ENCODE results near the gene HID1. TPM values are rescaled to one million over a fixed set of nuclear protein-coding genes. Genes with fewer than 3 reads are reported as not detected.
"Not testable (repeated sequence)": the region's sequence is repeated elsewhere in the genome, so short reads cannot be mapped to it uniquely, and the experiment has no call there.

Gene HID1
- total RNA-seq, result 186 TPM

- DNase-seq (ENCODE audit: low spot score), result peak; percentile 71
Measured at GRCh38 chr17:74972107-74972972, at the start of gene HID1. HID1 (minus strand) TSS chr17:74972759; CDS start chr17:74972656, 103 bp downstream.

- DNase-seq (ENCODE audit: low spot score), result no peak
Measured at GRCh38 chr17:75020331-75021110, 48.0 kb upstream of the HID1 start.

GRCh38 chr17:75019710-75020109, 47.2 kb upstream of the HID1 start:
- DNase-seq (ENCODE audit: low spot score), result no peak

- DNase-seq (ENCODE audit: low spot score), result no peak
Measured at GRCh38 chr17:75019146-75019545, 46.6 kb upstream of the HID1 start.

- no peak for DNase-seq (ENCODE audit: low spot score)
Measured at GRCh38 chr17:75013092-75013559, 40.6 kb upstream of the HID1 start.

GRCh38 chr17:75012346-75013091, 40.0 kb upstream of the HID1 start, which contains the start of gene MRPL58:
MRPL58 (plus strand) TSS chr17:75012670; CDS start chr17:75012687, 17 bp downstream.
- DNase-seq (ENCODE audit: low spot score), result peak; percentile 83

GRCh38 chr17:75012096-75012345, 39.5 kb upstream of the HID1 start:
- no peak for DNase-seq (ENCODE audit: low spot score)

- DNase-seq (ENCODE audit: low spot score), result peak; percentile 72
Measured at GRCh38 chr17:75011401-75012095, 39.0 kb upstream of the HID1 start.

- no peak for DNase-seq (ENCODE audit: low spot score)
Measured at GRCh38 chr17:75010683-75011400, 38.3 kb upstream of the HID1 start.

GRCh38 chr17:75009139-75009724, 36.7 kb upstream of the HID1 start:
- no peak for DNase-seq (ENCODE audit: low spot score)

- no peak for DNase-seq (ENCODE audit: low spot score)
Measured at GRCh38 chr17:75008373-75008772, 35.8 kb upstream of the HID1 start.

- DNase-seq (ENCODE audit: low spot score), result no peak
Measured at GRCh38 chr17:75006653-75007052, 34.1 kb upstream of the HID1 start.

- not testable (repeated sequence) for DNase-seq (ENCODE audit: low spot score)
Measured at GRCh38 chr17:75006084-75006483, 33.5 kb upstream of the HID1 start.

- DNase-seq (ENCODE audit: low spot score), result no peak
Measured at GRCh38 chr17:75005291-75005690, 32.7 kb upstream of the HID1 start.

GRCh38 chr17:75004371-75004770, 31.8 kb upstream of the HID1 start:
- no peak for DNase-seq (ENCODE audit: low spot score)

GRCh38 chr17:75003957-75004355, 31.4 kb upstream of the HID1 start:
- DNase-seq (ENCODE audit: low spot score), result no peak

GRCh38 chr17:75003070-75003956, 30.8 kb upstream of the HID1 start:
- no peak for DNase-seq (ENCODE audit: low spot score)

- no peak for DNase-seq (ENCODE audit: low spot score)
Measured at GRCh38 chr17:75001915-75002843, 29.6 kb upstream of the HID1 start.
